ENCODE results near the gene SP4.

- TF ChIP-seq CTCF (conservative IDR thresholded peaks at IDR 0.05; ENCODE audit: low read depth, low read length) (no peak), RAD21 (IDR thresholded peaks at IDR 0.05; ENCODE audit: low read length) (no peak), BHLHE40 (IDR thresholded peaks at IDR 0.05; ENCODE audit: low read depth, low read length) (no peak), RFX5 (IDR thresholded peaks at IDR 0.05; ENCODE audit: low read depth, low read length) (no peak), POLR2A (IDR thresholded peaks at IDR 0.05; ENCODE audit: low read depth, low read length) (no peak), USF2 (IDR thresholded peaks at IDR 0.05; ENCODE audit: low read depth, low read length) (no peak), SMC3 (IDR thresholded peaks at IDR 0.05; ENCODE audit: low read depth, low read length) (no peak), FOS (IDR thresholded peaks at IDR 0.05; ENCODE audit: low read depth, low read length) (no peak)
Measured at GRCh38 chr7:21463524-21463923, 35.6 kb downstream of the SP4 start.
